ENCODE data around the gene NABP1.

Gene NABP1

DNA sequence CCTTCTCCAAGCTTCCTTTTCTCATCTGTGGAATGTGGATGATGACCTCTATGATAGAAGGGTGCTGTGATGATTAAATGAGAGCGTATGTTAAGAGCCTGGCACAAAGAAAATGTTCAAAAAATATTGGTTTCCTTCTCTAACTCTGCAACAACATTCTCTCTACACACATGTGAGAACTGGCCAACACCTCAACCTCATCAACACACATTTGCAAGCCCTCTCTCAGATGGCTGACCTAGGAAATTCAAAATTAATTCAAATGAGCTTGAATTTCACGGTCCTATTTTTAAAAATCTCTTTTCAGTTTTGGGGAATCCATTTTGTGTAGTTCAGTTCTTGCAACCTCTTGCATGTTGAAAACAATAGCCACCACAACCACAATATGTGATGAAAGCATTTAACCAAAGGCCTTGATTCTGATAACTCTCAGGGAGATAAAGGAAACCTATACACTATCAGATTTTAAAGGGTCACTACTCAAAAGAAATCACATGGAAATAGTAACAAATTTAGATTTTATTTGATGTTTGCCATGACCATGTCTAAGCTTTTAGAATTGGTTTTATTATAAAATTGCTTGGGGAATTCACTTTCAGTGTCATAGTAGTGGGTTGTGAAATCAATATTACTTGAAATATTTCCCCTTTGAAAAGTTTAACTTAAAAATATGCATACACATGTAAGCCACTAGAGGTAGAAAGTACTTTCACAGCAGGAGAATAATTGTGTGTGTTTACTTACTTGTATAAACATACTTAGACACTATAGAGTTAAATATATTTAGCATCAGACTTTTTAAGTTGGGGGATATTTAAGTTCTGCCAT is 16.6 kb upstream of the NABP1 start:
- no peak for DNase-seq (ENCODE audit: low read depth, low spot score)
- CTCF ChIA-PET: interaction anchor here (0.6 to 1.6 kb wide), 4 partner anchors 22 to 94 kb away, joined by 3 read pairs; no protein-coding TSS in a partner anchor
- H3K4me3 ChIP-seq (ENCODE audit: low read depth, low read length): no peak overlapping the region
- POLR2A ChIA-PET: interaction anchor here (1.7 kb wide), 1 partner anchor 16 kb away, joined by 9 read pairs; the partner anchor contains the start of gene NABP1
- TF ChIP-seq, protein P1, sequence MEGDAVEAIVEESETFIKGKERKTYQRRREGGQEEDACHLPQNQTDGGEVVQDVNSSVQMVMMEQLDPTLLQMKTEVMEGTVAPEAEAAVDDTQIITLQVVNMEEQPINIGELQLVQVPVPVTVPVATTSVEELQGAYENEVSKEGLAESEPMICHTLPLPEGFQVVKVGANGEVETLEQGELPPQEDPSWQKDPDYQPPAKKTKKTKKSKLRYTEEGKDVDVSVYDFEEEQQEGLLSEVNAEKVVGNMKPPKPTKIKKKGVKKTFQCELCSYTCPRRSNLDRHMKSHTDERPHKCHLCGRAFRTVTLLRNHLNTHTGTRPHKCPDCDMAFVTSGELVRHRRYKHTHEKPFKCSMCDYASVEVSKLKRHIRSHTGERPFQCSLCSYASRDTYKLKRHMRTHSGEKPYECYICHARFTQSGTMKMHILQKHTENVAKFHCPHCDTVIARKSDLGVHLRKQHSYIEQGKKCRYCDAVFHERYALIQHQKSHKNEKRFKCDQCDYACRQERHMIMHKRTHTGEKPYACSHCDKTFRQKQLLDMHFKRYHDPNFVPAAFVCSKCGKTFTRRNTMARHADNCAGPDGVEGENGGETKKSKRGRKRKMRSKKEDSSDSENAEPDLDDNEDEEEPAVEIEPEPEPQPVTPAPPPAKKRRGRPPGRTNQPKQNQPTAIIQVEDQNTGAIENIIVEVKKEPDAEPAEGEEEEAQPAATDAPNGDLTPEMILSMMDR (IDR thresholded peaks at IDR 0.05; ENCODE audit: insufficient read depth, low read length, missing control alignments): no peak

DNA sequence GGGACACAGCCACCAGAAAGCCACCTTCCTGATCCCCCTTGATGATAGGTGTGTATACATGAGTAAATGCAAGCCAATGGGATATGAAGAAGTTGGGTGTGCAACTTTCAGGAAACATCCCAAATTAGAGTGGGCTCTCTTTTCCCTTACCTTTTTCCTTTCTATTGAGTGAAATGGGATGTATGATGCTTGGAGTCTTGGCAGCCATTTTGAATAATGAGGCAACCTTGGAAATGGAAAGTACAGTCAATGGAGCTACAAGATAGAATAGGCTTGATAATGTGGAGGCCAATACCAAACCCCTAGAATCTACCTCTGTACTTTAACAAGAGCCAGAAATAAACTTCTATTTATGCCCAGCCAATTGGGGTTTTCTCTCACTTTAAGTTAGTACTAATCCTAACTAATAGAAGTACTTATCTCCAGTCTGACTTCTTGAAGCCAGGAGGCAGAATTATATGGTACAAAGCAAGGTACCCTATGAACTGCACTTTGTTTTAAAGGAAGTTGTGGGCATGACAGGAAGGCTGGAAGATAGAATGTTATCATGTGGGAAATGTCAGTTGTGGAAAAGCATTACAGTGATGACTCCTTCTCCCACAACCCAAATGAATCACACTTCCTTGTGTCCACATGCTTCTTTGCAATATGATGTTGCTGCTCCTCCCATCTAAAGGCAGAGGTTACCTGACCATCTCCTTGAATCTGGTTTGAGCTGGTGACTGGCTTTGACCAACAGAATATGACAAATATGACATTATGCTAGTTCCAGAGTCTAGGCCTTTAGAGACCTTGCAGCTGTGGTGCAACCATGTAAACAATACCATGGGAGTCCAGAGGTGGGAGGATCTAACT is 12.9 kb upstream of the NABP1 start:
- ChIA-PET POLR2A (interaction anchor here (1.9 kb wide), 1 partner anchor 13 kb away, joined by 7 read pairs; the partner anchor contains the start of gene NABP1), CTCF (no interaction called here)
- TF ChIP-seq, protein P1 (IDR thresholded peaks at IDR 0.05; ENCODE audit: insufficient read depth, low read length, missing control alignments): no peak
- H3K4me3 ChIP-seq (ENCODE audit: low read depth, low read length): no peak overlapping the region
- no peak for DNase-seq (ENCODE audit: low read depth, low spot score)

DNA sequence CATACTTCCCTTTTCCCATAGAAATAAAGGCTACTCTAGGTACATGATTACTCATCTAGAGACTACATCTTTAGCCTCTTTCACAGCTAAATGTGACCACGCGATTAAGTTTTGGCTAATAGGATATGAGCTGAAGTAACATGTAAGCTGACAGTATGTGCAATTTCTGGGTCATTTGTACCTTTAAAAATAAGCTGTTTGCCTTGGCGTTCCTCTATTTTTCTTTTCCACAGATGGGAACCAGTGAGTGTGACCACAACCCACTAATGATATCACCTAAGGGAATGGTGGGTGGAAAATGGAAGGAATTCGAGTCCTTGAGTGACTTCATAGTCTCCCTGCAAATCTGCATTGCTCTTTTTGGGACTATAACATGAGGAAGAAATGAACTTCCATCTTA is 11.7 kb upstream of the NABP1 start:
- DNase-seq (ENCODE audit: low read depth, low spot score): no peak
- CTCF ChIA-PET: interaction anchor here (0.6 to 3.2 kb wide), 4 partner anchors 8 to 100 kb away, joined by 3 to 13 read pairs (median 4); partner anchors contain the start of gene NABP1
- POLR2A ChIA-PET: interaction anchor here (1.7 to 1.9 kb wide), 2 partner anchors 11 to 12 kb away, joined by 7 to 8 read pairs; partner anchors contain the start of gene NABP1
- TF ChIP-seq, protein P1 (IDR thresholded peaks at IDR 0.05; ENCODE audit: insufficient read depth, low read length, missing control alignments): no peak
- no peak overlapping the region for H3K4me3 ChIP-seq (ENCODE audit: low read depth, low read length)

DNA sequence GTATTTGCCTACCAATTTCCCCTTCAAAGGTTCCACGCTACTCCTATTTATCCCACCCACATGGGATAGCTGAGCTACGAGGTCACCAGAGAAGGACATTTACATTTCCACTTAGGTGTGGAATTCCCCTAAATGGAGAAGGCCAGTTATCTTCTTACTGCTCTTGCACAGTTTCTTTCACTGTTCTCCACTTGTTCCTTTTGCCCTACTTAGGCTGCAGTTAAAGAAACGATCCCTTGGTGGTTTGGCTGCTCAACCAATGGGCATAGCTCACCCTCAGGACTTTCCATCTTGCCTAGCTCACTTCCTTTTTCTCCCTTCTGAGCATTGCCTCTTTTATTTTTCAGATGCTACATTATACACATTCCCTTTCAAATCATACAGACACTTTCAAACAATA is 11.2 kb upstream of the NABP1 start:
- ChIA-PET POLR2A (interaction anchor here (1.7 kb wide), 1 partner anchor 11 kb away, joined by 8 read pairs; the partner anchor contains the start of gene NABP1), CTCF (interaction anchor here (0.6 to 3.2 kb wide), 4 partner anchors 8 to 100 kb away, joined by 3 to 13 read pairs (median 4); partner anchors contain the start of gene NABP1)
- H3K4me3 ChIP-seq (ENCODE audit: low read depth, low read length): no peak overlapping the region
- TF ChIP-seq, protein P1 (IDR thresholded peaks at IDR 0.05; ENCODE audit: insufficient read depth, low read length, missing control alignments): no peak
- no peak for DNase-seq (ENCODE audit: low read depth, low spot score)

DNA sequence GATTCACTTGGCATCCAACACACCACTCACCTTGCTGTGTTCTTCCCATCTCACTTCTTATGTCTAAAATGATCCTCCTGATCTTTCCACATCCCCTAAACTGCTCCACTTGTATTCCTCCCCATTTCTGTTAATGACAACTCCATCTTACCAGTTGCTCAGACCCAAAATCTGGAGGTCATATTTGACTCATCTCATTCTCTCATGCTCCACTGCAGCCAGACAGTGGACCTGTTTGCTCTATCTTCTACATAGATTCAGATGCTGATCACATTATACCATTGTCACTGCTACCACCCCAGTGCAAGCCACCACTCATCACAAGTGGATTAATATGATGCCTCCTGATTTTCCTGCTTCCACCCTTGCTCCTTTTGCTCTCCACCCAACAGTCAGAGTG is 7.9 kb upstream of the NABP1 start:
- no peak for DNase-seq (ENCODE audit: low read depth, low spot score)
- ChIA-PET POLR2A (interaction anchor here (2.1 kb wide), 1 partner anchor 8 kb away, joined by 8 read pairs; the partner anchor contains the start of gene NABP1), CTCF (no interaction called here)
- TF ChIP-seq, protein P1 (IDR thresholded peaks at IDR 0.05; ENCODE audit: insufficient read depth, low read length, missing control alignments): no peak
- no peak overlapping the region for H3K4me3 ChIP-seq (ENCODE audit: low read depth, low read length)
